ENCODE data around the gene CHI3L2.

The CHI3L2 gene, protein sequence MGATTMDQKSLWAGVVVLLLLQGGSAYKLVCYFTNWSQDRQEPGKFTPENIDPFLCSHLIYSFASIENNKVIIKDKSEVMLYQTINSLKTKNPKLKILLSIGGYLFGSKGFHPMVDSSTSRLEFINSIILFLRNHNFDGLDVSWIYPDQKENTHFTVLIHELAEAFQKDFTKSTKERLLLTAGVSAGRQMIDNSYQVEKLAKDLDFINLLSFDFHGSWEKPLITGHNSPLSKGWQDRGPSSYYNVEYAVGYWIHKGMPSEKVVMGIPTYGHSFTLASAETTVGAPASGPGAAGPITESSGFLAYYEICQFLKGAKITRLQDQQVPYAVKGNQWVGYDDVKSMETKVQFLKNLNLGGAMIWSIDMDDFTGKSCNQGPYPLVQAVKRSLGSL

GRCh38 chr1:111227434-111227833, at the start of gene CHI3L2:
Gene CHI3L2 (plus strand): TSS chr1:111227713. CDS start chr1:111227730, 17 bp downstream.
- DNase-seq: no peak

DNA sequence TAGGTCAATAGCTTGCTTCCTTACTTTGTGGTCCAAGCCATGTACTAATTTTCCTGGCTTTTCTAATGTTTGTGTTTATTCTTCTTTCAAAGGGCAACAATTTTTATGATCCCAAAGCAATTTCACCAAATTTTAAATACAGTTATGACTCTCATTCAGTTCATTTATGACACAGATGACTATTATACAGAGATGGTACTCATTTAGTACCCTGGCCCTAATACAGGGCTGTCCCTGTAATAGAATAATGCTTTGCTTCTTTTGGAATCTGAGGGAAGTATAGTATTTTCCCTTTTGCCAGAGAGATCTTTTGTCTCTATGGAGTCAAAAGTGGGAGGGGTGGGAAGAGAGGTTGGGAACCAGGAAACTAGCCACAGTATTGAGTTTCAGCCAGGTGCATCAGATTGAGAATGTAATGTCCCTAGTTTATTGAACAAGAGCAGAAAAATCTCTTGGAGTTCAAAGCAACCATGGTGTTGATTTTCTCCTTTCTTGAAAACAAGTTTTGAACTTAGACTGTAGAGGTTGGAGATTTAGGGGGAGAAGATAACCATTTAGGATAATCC, 47.5 kb upstream of the CHI3L2 start:
- no peak for DNase-seq

DNA sequence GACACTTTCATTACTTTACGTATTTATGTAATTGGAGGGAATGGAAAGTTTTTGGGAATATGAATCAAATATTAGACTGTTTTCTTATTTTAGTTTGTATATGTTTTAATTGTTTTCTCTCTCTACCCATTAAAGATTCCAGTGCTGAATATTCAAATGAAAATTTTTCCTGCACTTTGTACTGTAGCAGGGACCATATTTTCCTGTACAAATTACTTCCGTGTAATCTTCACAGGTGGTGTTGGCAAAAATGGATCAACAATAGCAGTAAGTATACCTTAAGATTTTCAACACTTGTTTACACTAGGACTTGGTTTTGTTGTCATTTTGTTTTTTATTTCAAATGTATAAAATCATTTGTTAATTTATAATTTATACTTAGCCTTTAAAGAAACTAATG, 45.5 kb upstream of the CHI3L2 start:
- DNase-seq: no peak

DNA sequence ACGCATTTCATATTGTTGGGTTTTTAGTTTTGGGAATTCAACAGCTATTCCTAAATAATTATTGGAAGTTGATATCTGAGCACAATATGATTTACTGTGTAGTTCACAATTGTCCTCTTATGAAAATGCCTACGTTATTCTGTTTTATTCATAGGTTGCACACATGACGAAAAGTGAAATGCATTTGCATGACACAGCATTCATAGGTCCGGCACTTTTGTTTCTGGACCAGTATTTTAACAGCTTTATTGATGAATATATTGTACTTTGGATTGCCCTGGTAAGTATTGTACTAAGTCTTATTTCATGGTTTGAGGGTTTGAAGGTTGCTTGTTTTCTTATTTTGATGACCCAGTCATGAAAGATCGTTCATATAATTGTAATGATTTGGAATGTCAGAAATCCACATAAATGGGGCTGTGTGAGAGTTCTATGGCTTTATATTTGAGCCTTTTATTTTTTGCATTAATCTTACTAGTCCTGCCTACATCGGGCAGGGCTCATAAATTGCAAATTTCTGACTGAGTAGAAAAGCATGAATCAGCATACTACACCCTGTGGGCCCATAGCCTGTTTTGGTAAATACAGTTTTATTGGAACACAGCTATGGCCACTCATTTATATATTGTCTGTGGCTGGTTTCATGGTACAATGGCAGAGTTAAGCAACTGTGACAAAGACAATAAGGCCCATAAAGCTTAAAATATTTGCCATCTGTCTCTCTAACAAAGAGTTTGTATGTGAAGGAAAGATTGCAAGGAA, 44.0 kb upstream of the CHI3L2 start:
- no peak for DNase-seq

DNA sequence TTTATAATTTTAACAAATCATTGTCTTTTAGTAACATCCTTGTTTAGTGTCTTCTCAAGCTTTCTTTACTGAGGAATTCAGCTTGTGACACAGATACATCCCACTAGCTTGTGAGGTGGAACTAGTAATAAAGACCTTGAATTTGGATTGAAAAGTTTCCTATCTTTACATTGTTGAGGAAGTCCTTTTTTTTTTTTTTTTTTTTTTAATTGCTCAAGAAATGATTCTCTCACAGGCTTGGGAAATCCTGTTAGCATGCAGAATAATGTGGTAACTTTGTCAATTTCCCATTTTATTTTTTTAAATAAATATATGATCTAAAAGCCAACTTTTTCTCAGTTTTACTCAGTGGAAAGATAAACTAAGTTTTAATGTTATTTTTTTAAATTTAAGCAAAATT, 42.9 kb upstream of the CHI3L2 start:
- no peak for DNase-seq

- no peak for DNase-seq
These were observed 36.5 kb upstream of the CHI3L2 start for GRCh38 chr1:111190931-111191451.

- no peak for DNase-seq
These were observed 36.0 kb upstream of the CHI3L2 start for GRCh38 chr1:111191496-111191895.

GRCh38 chr1:111192074-111192473, 35.4 kb upstream of the CHI3L2 start:
- no peak for DNase-seq

DNA sequence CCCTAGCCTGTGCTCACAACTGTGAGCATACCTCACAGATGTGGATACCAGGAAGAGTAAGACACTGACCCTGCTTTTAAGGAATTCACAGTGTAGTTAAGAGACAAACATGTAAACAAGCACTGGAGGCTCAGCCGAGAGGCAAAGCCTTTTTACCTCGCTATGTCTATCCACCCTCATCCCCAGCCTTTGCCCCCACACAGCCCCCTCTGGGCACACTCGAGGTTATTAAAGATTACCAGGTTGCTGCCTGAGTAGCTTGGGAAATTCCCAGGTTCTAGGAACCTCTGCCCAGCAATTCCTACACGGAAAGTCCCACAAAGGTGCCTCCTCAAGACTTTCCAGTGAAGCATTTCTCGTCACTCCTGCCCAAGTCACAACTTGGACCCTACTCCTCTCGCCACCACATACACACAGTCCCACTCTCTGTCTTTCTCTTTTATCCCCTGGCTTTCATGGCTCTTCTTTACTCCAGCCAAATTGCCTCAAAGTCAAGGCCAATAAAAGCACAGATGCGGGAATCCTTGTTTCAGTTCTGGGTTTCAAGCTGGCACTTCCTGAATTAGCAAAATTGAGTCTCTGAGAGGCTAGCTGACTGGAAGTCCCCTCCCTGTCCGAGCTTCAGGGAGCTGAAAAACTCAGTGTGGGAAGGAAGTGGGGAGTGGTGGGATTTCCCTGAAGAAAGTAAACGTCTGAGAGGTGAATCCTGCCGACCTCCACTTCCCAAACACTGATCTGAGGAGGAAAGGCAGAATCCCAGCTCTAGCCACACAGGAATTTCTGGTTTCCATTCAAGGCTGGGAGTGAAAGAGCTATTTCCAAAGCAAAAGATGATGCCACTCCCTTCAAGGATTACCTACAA, 34.6 kb upstream of the CHI3L2 start:
- DNase-seq: no peak

- DNase-seq: no peak
These were observed 33.6 kb upstream of the CHI3L2 start for GRCh38 chr1:111193712-111194480.

GRCh38 chr1:111195002-111195684, 32.4 kb upstream of the CHI3L2 start:
- DNase-seq: no peak

GRCh38 chr1:111196213-111196612, 31.3 kb upstream of the CHI3L2 start:
- DNase-seq: no peak

DNA sequence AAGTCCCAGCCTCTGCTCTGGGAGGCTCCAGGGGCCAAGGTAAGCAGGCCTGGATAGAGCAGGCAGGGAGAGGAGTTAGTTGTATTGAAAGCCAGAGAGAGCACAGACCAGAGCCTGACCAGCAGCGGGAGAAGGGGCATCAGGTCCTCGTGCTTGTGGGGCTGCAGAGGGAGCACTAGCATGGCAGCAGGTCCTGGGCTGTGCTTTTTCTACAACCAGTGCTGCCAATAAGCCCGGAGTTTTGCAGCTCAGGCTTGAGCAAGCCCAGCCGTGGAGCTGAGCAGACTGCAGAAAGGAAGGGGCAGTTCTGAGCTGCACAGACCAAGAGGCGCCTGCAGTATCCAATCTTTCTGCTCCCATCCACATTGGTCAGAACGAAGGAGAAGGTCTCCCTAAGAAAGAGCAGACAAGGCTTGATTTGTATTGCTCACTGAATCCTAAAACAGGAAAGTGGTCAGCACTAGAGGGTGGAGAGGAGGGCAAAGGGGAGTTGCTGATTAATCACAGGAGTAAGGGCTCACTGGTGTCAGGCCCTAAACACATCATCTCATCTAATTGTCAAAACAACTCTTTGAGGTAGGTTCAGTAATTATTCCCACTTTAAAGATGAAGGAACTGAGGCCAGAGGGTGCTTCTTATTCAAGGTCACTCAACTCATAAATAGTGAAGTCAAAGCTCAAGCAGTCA, 29.8 kb upstream of the CHI3L2 start:
- no peak for DNase-seq

GRCh38 chr1:111198836-111199235, 28.7 kb upstream of the CHI3L2 start:
- no peak for DNase-seq

GRCh38 chr1:111199329-111199728, 28.2 kb upstream of the CHI3L2 start:
- no peak for DNase-seq

DNA sequence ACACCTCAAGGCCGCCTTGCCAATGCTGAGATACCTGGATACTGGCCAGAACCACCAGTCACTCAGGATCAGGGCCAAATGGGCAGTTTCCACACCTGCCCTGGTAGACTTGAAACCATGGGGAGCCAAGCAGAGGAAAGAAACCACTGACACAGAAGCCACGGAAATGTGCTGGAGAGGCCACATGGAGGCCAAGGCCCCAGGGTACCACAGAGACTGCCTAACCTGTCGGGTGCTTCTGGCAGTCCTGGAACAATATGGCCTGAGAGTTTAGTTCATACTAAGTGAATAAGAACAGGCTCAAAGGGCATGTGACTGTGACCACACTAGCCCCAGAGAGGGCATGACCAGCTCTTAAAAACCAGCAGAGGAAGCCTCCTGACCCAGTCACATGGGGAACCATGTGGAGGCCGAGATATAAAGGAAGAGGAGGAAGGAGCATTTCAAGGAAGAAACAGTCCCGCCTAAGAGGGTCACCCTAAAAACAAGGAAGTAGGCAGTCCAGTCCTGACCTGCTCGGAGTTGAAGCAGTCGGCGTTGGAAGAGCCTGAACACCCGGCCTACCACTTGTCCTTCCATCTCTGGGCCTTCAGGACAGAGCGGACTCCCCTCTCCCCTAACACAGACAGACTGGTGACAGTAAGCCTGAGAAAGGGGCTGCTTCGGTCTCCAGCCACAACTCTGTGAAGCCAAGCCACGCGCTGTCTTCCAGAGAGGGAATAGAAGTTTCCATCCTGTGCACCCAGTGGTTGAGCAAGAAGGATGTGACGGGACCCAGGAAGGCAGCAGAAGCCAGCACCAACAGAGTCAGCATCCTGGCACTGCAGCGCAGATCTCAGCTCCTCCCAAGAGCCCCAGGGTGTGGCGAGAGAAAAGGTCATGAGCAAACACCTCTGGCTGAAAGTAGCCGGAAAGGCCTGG, 27.4 kb upstream of the CHI3L2 start, which contains the start of gene DENND2D:
TSS of gene DENND2D (minus strand) at position 766 of the 921 bp plus-strand sequence. CDS start at position 579, 187 bp downstream.
- DNase-seq: no peak

DNA sequence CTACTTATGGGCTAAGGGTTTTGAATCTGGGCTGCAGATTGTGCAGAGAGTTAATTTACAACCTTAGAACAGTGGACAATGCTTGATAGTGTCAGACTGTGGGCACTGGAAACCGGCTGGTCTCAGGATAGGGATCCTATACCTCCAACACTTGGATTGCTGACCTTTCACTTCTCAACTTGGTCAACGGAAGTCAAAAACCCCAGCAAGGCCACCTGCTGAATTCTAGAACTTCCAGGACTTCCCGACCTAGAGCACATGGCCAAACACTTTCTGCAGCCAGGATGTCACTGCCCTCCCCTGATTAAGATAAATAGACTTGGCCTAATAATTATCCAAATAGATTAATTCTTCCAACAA, 26.7 kb upstream of the CHI3L2 start:
- DNase-seq: no peak

DNA sequence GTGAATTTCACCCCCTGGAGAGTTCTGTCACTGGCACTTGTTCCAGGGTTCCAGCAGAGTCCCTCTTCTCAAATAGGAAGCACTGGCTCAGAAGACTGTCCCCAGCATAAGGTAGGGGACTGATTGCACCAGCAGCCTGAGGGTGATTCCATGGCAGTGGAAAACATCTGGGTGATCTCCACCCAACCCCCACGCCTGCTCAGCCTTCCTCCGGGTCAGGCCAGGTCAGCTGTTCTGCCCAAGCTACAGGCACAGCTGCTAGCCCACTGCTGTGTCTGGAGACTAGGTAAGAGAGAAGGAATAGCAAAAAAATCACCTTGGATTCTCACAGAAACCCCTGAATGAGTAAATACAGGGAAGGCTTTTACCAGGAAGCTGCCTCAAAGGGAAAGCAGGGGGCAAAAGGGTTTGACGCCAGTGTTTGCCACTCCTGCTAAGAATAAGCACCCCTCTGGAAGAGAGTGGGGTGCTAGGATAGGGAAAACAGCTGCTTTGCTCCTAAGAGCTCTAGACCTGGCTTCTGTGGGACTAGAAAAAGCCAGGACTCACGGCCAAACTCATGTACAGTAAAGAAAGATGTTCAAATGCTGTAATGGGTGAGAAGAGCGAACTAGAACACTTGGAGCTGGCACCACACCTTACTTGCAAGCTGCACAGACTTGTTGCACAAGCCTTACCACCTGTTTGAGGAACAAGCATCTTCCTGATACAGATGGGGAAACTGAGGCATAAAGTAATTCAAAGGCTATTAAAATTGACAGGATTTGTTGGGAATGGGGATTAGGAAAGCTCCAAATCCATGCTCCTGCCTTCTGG, 26.0 kb upstream of the CHI3L2 start:
- no peak for DNase-seq

DNA sequence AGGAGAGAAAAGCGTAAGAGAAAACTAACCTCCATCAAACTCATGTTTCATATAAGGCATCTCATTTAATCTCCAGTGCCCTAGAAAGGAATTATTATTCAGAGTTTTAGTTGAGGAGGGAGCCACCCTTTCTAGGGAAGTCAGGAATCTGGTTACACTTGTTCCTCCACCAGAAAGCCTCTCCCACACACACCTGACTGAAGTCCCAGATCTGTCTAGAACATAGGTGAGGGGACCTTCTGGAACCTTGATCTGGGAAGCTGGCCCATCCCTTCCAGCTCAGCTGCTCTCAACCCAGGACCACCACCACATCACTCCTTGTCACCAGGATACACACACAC, 25.2 kb upstream of the CHI3L2 start:
- no peak for DNase-seq
